ENCODE results near the gene KLK10.

DNA sequence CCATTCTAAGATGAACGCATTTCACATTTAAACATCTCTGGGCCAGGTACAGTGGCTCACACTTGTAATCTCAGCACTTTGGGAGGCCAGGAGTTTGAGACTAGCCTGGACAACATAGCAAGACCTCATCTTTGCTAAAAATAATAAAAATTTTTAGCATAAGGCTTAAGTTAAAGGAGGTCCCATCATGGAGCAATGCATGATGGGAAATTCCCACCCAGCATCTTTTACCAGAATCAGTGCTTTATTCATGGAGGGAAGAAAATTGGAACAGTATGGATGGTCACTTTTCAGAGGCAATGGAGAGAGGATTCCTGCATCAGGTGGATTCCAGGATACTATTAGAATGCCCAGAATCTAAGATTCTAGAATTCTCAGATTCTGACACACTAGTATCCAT is 14.3 kb downstream of the KLK10 start:
- TF ChIP-seq, protein P1, sequence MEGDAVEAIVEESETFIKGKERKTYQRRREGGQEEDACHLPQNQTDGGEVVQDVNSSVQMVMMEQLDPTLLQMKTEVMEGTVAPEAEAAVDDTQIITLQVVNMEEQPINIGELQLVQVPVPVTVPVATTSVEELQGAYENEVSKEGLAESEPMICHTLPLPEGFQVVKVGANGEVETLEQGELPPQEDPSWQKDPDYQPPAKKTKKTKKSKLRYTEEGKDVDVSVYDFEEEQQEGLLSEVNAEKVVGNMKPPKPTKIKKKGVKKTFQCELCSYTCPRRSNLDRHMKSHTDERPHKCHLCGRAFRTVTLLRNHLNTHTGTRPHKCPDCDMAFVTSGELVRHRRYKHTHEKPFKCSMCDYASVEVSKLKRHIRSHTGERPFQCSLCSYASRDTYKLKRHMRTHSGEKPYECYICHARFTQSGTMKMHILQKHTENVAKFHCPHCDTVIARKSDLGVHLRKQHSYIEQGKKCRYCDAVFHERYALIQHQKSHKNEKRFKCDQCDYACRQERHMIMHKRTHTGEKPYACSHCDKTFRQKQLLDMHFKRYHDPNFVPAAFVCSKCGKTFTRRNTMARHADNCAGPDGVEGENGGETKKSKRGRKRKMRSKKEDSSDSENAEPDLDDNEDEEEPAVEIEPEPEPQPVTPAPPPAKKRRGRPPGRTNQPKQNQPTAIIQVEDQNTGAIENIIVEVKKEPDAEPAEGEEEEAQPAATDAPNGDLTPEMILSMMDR (IDR thresholded peaks at IDR 0.05) = no peak
- no peak for TF ChIP-seq POLR2AphosphoS5 (IDR thresholded peaks at IDR 0.05)

Data from esophagus muscularis mucosa (tissue), 3 donors.